PC-3 (cell line): ENCODE results near the gene GAB1.

ENCODE experiments used
- EZH2 ChIP-seq: fragments of 300-600 bp; sonication (generic); IDR thresholded peaks from one replicate; pipeline ENCODE4 v1.6.1; 2017; ENCODE audit warnings: antibody characterized with exemption, mild to moderate bottlenecking, low read length; ENCODE audit not compliant: unreplicated experiment
- TF ChIP-seq, protein P1 (sequence below): fragments of 300-600 bp; sonication (generic); conservative IDR thresholded peaks from 2 replicates; pipeline ENCODE4 v1.5.1; 2017; ENCODE audit warnings: antibody characterized with exemption, low read depth, mild to moderate bottlenecking, low read length

GRCh38 chr4:143308377-143308776 is 28.3 kb upstream of the GAB1 start:
- TF ChIP-seq, protein P1, sequence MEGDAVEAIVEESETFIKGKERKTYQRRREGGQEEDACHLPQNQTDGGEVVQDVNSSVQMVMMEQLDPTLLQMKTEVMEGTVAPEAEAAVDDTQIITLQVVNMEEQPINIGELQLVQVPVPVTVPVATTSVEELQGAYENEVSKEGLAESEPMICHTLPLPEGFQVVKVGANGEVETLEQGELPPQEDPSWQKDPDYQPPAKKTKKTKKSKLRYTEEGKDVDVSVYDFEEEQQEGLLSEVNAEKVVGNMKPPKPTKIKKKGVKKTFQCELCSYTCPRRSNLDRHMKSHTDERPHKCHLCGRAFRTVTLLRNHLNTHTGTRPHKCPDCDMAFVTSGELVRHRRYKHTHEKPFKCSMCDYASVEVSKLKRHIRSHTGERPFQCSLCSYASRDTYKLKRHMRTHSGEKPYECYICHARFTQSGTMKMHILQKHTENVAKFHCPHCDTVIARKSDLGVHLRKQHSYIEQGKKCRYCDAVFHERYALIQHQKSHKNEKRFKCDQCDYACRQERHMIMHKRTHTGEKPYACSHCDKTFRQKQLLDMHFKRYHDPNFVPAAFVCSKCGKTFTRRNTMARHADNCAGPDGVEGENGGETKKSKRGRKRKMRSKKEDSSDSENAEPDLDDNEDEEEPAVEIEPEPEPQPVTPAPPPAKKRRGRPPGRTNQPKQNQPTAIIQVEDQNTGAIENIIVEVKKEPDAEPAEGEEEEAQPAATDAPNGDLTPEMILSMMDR = no peak
- TF ChIP-seq EZH2 = no peak
